ENCODE results near the gene BCL2L12.

BCL2L12 gene

DNA sequence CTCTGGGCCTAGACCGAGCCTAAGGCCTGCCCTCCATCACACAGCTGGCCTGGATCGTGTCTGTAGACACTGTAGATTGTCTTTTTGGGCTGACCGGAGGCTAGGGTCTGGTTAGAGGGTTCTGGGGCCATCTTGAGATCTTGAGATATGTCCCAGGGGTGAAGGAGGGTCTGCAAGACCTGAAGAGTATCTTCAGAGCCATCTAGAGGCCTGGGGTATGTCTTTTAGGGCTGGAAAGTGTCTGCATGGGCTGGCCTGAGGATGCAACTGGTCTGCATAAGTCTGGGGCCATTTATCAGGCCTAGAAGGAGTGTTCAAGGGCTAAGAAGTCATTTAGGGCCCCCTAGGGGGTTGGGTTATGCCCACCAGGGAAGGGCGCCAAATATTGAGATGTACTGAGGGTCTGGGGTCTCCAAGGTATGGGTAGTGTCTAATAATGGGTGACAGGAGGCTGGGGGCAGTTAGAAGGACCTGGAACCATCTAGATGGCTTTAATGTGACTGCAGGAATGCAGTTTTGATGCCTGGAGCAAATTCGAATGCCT lies 23.2 kb upstream of the BCL2L12 start:
- no peak for DNase-seq

- DNase-seq: no peak
These were observed 22.3 kb upstream of the BCL2L12 start for GRCh38 chr19:49643466-49643865.

DNA sequence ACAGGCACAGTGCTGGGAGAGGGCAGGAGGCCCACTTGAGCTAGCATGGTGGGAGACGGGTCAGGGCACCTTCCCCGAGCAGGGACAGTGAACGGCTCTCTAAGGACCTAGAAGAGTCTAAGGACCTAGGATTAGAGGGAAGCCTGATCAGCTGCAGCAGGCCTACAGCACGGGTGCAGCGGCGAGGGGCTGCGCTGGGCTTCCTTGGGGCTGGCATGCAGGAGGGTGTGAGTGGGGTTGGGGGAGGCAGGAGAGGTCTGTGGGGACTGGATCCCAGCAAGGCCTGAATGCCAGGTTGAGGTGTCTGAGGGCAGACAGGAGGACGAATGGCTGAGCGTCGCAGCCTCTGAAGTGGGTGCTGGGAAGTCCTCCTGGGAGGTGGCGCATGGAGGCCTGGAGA lies 20.1 kb upstream of the BCL2L12 start:
- DNase-seq: no peak

- no peak for DNase-seq
These were observed 19.7 kb upstream of the BCL2L12 start for GRCh38 chr19:49645995-49646394.

GRCh38 chr19:49646586-49646985 lies 19.1 kb upstream of the BCL2L12 start:
- no peak for DNase-seq

GRCh38 chr19:49651029-49651819 lies 14.5 kb upstream of the BCL2L12 start:
- DNase-seq: no peak

DNA sequence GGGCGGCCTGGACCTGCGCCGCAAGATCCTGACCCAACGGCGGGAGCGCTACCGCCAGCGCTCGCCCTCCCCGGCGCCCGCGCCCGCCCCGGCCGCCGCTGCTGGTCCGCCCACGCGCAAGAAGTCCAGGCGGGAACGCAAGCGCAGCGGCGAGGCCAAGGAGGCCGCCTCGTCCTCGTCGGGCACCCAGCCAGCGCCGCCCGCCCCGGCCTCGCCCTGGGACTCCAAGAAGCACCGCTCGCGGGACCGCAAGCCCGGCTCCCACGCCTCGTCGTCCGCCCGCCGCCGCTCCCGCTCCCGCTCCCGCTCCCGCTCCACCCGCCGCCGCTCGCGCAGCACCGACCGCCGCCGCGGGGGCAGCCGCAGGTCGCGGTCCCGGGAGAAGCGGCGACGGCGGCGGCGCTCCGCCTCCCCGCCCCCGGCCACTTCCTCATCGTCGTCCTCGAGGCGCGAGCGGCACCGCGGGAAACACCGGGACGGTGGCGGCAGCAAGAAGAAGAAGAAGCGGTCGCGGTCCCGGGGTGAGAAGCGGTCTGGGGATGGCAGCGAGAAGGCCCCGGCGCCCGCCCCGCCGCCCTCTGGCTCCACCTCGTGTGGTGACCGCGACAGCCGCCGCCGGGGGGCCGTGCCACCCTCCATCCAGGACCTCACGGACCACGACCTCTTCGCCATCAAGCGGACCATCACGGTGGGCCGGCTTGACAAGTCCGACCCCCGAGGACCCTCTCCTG lies 13.7 kb upstream of the BCL2L12 start:
- no peak for DNase-seq

DNA sequence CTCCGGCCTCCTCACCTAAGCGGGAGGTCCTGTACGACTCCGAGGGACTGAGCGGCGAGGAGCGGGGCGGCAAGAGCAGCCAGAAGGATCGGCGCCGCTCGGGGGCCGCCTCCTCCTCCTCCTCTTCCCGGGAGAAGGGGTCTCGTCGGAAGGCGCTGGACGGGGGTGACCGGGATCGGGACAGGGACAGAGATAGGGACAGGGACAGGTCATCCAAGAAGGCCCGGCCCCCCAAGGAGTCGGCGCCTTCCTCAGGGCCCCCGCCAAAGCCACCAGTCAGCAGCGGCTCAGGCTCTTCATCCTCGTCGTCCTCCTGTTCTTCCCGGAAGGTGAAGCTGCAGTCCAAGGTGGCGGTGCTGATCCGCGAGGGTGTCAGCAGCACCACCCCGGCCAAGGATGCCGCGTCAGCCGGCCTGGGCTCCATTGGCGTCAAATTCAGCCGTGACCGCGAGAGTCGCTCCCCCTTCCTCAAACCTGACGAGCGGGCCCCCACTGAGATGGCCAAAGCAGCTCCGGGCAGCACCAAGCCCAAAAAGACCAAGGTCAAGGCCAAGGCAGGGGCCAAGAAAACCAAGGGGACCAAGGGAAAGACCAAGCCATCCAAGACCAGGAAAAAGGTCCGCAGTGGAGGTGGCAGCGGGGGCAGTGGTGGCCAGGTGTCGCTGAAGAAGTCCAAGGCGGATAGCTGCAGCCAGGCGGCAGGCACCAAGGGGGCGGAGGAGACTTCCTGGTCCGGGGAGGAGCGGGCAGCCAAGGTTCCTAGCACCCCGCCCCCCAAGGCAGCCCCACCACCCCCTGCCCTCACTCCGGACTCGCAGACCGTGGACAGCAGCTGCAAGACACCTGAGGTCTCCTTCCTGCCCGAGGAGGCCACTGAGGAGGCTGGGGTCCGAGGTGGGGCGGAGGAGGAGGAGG lies 12.9 kb upstream of the BCL2L12 start:
- DNase-seq: no peak

GRCh38 chr19:49653466-49653806 lies 12.3 kb upstream of the BCL2L12 start:
- DNase-seq: no peak

DNA sequence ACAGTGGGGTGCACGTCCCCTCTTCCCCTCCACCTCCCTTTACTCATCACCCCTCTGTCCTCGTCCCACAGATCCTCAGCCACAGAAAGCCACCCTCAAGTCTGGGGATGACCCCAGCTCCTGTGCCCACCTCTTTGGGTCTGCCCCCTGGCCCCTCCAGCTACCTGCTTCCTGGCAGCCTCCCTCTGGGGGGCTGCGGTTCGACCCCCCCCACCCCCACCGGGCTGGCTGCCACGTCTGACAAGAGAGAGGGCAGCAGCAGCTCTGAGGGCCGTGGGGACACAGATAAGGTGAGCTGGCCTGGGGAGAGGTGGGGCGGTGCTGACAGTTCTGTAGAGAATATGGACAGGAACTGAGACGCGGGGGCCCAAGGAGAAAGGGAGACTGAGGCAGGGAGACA lies 11.2 kb upstream of the BCL2L12 start:
- DNase-seq: no peak

- DNase-seq: no peak
These were observed 9.9 kb upstream of the BCL2L12 start for GRCh38 chr19:49655570-49656455.

DNA sequence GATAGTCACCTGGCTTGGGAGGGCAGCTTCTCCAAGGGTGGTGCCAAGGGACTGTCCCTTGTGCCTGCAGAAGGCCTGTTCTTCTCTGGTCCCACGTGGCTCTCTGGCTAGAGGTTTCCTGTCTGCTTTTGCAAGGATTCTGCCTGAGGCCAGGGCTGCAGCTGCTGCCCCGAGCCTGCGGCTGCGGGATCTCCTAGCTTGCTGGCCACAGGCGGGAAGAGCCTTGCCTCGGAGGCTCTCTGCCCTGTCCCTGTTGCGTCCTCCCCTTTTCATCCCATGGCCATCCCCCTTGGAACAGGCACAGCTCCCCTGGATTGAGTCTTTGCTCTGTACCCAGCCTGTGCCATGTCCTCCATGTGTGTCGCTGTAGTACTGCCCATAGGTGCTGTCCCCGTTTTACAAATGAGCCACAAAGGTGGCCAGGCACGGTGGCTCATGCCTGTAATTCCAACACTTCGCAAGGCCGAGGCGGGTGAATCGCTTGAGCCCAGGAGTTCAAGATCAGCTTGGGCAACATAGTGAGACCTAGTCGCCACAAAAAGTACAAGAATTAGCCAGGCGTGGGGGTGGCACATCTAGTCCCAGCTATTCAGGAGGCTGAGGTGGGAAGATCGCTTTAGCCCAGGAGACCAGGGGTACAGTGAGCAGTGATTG lies 9.2 kb upstream of the BCL2L12 start:
- no peak for DNase-seq

DNA sequence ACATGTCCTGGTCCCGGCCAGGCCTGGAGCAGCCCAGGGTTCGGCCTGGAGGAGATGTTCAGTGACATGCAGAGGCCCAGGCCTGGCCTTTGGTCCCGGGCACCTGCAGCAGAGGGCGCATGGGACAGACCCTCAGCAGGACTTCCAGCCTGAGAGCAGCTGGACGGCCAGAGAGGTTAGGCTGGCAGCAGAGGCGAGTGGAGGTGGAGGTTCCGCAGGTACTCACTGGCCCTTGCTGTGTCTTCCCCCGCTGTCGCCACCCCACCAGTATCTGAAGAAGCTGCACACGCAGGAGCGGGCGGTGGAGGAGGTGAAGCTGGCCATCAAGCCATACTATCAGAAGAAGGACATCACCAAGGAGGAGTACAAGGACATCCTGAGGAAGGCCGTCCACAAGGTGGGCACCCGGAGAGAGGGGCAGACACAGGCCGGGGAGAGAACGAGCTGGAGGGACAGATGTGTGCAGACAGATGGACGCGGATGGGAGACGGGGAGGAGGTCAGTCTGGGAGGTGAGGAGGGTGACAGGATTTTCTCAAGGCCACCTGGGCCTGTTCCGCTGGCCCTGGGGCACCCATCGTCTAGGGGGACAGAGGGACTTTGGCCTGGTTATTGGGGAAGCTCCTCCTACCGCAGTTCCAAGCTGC lies 8.1 kb upstream of the BCL2L12 start:
- DNase-seq: no peak

- no peak for DNase-seq
These were observed 7.6 kb upstream of the BCL2L12 start for GRCh38 chr19:49658139-49658517.

DNA sequence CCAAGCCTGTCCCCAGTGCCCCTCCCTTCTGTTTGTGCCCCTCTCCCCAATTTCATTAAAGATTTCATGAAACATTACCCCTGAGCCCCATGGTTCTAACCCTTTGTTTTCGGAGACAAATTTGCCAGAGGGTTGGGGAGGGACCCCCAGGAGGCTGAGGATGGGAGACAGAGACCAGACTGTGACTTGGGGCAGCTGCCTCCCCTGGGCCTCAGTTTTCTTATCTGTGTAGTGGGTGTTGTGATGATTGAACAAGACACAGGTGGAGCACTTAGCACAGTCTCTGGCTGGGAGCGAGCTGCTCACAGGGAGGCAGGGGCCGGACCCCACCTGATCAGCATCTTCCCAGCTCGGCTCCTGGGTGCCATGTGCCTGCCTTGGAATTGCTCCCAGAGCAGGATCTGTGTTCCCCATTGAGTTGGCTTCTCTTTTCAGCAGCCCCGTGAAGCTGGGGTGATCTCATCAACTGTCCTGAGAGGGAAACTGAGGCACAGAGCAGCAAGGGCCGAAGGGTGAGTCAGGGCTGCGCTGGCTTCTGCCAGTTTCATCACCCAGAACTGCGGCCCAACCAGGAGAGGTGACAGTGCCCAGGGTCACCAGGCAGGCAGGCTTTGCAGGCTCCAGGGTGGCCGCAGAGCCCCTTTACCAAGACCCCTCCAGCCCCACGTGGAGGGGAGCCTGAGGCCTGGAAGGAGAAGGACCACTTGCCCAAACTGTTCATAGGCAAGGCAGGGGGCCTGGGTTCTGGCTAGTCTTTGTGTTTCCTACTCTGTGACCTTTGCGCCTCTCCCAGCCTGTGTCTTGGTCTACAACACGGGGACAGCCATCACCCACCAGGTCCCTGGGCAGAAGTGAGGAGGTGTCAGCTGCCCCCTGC lies 6.9 kb upstream of the BCL2L12 start:
- no peak for DNase-seq

GRCh38 chr19:49660338-49660961 lies 5.3 kb upstream of the BCL2L12 start:
- no peak for DNase-seq

DNA sequence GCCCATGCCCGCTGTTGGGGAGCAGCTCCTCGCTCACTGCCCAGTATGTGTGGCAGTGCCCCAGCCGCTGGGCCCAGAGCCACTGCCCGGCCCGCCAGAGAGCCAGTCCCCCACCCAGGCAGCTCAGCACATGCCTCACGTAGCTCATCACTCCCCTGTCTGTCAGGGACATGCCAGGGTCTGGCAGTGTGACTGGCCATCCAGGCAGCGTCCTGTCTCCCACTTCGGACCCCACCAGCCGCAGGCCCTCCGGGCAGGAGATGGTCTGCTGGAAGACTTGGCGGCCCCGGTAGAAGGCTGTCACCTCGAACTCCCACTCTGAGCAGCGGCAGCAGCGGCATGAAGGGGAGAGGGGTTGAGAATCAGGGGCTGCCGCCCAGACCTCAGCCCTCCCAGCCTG lies 3.7 kb upstream of the BCL2L12 start:
- DNase-seq: no peak

DNA sequence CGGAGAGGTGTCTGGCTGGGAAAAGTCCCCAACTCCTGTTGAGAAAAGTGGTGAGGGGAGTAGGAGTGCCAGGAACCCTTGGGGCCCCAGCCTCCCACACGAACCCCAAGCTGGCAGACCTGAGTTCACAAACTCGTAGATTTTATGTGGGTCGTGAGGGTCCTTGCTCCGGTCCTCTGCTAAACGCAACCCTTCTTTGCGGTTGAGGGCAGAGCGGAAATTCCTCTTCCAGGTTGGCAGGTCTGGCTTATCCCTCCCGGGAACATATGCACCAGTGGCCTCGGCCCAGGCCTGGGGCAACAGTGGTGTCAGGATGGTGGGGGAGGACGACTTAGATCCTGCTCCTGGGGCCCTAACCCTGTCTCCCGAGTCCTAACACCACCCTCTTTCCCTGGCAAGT lies 2.5 kb upstream of the BCL2L12 start:
- DNase-seq: no peak

All from effector CD4-positive, alpha-beta T cell (primary cell).